Smooth muscle cell (in vitro differentiated cells): ENCODE results near the gene FANCE. TPM values are rescaled to one million over a fixed set of nuclear protein-coding genes. Genes with fewer than 3 reads are reported as not detected.
A peak's percentile ranks its signal among the peaks of the same experiment; 100 is the strongest.

ENCODE experiments used
- DNase-seq: peaks from one replicate; lab custom pipeline; 2025; ENCODE audit not compliant: unreplicated experiment; lab: John Stamatoyannopoulos, UW
- H2AFZ ChIP-seq: fragments of 200-600 bp; sonication (generic); 2 replicates; pipeline ENCODE4 v1.6.0; 2016; ENCODE audit warnings: antibody characterized with exemption, low read depth, mild to moderate bottlenecking
- H3F3A ChIP-seq: fragments of 200-600 bp; sonication (generic); 2 replicates; pipeline ENCODE4 v1.6.0; 2017; ENCODE audit warnings: antibody characterized with exemption, low read depth
- H3K27ac ChIP-seq: fragments of 200-600 bp; sonication (generic); 2 replicates; pipeline ENCODE4 v1.5.1; 2016; ENCODE audit warnings: low read depth, mild to moderate bottlenecking
- H3K27me3 ChIP-seq: fragments of 200-600 bp; sonication (generic); 2 replicates; pipeline ENCODE4 v1.6.1; 2016; ENCODE audit warnings: low read depth, mild to moderate bottlenecking
- H3K36me3 ChIP-seq: fragments of 200-600 bp; sonication (generic); 2 replicates; pipeline ENCODE4 v1.5.1; 2016; ENCODE audit warnings: low read depth
- H3K4me1 ChIP-seq: fragments of 200-600 bp; sonication (generic); 2 replicates; pipeline ENCODE4 v1.5.1; 2016; ENCODE audit warnings: low read depth
- H3K4me2 ChIP-seq: fragments of 200-600 bp; sonication (generic); 2 replicates; pipeline ENCODE4 v1.6.0; 2016; ENCODE audit warnings: mild to moderate bottlenecking
- H3K4me3 ChIP-seq: fragments of 200-600 bp; sonication (generic); 2 replicates; pipeline ENCODE4 v1.5.1; 2016; ENCODE audit warnings: mild to moderate bottlenecking
- H3K79me2 ChIP-seq: fragments of 200-600 bp; sonication (generic); 2 replicates; pipeline ENCODE4 v1.6.0; 2016; ENCODE audit warnings: low read depth, mild to moderate bottlenecking
- H3K9ac ChIP-seq: fragments of 200-600 bp; sonication (generic); 2 replicates; pipeline ENCODE4 v1.6.0; 2016; ENCODE audit warnings: low read depth
- H3K9me3 ChIP-seq: fragments of 200-600 bp; sonication (generic); replicated peaks from 2 replicates; pipeline ENCODE4 v1.5.1; 2016; ENCODE audit warnings: low read depth
- H4K20me1 ChIP-seq: fragments of 200-600 bp; sonication (generic); 2 replicates; pipeline ENCODE4 v1.6.0; 2016; ENCODE audit warnings: low read depth
- WGBS: methylation state at CpG from one replicate; pipeline ENCODE4 v1.1.7; 2016; ENCODE audit warnings: low lambda C conversion rate; 5-methylcytosine and 5-hydroxymethylcytosine counted together
- polyA plus RNA-seq: library from polyadenylated mRNA; unstranded; fragments of >200 nt; fragmentation: Nextera tagmentation; extraction: Ambion mirVana; gene quantifications from 2 replicates; pipeline ENCODE4 v1.2.1, GENCODE V29; 2016
- total RNA-seq: library from RNA; depleted of rRNA; stranded (reverse); fragments of >200 nt; gene quantifications from 2 replicates; pipeline ENCODE4 v1.2.3, GENCODE V29; 2014
- TF ChIP-seq, protein P1 (sequence below): fragments of 200-600 bp; sonication (generic); IDR thresholded peaks from 2 replicates; pipeline ENCODE4 v1.5.1; 2017; ENCODE audit warnings: borderline replicate concordance, mild to moderate bottlenecking, antibody characterized with exemption; ENCODE audit not compliant: insufficient read depth, poor library complexity, severe bottlenecking

FANCE gene
- total and polyA plus RNA-seq, 2 experiments from 2014 or later = 3.6 to 5.6 TPM

DNA sequence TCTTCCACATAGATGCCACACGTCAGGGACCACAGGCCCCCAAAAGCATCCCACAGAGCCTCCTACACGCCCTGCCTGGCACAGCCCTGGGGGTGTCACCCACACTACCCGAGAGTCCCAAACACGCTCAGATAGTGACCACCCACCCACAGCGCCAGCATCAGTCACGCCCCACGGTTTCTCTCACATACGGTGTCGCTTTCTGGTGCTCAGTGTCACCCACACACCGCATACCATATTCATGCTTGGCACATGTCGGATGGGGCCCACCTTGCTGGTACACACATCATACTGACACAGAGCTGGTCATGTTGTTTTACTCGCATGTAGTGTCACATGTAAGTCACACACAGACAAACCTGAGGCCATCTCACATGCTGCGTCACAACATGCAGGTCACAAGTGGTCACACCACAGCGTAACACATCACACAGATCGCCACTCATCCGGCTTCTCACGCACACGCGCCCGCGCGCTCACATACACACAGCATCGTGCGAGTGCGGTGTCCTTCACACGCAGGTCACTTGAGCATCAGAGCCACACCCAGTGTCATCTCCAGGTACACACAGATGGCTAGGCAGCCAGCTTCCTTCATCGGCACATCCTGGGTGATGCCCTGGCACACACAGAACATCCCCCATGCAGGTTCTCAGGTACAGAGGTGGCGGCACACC, 41.3 kb downstream of the FANCE start:
- Histone ChIP-seq H3K27me3 (no peaks in the 10 kb centered on the region), H3K4me3 (no peak overlapping the region), H3K4me1 (peaks cover 75% of the 10 kb centered on the region), H4K20me1 (peaks cover 73% of the 10 kb centered on the region), H3K79me2 (peaks cover 86% of the 10 kb centered on the region), H3K9ac (no peak overlapping the region), H3K4me2 (peak overlapping the region; percentile 99), H2AFZ (no peak overlapping the region), H3F3A (peaks cover 23% of the 10 kb centered on the region), H3K9me3 (no peaks in the 10 kb centered on the region), H3K36me3 (no peaks in the 10 kb centered on the region), H3K27ac (peak overlapping the region; percentile 94)
- TF ChIP-seq, protein P1, sequence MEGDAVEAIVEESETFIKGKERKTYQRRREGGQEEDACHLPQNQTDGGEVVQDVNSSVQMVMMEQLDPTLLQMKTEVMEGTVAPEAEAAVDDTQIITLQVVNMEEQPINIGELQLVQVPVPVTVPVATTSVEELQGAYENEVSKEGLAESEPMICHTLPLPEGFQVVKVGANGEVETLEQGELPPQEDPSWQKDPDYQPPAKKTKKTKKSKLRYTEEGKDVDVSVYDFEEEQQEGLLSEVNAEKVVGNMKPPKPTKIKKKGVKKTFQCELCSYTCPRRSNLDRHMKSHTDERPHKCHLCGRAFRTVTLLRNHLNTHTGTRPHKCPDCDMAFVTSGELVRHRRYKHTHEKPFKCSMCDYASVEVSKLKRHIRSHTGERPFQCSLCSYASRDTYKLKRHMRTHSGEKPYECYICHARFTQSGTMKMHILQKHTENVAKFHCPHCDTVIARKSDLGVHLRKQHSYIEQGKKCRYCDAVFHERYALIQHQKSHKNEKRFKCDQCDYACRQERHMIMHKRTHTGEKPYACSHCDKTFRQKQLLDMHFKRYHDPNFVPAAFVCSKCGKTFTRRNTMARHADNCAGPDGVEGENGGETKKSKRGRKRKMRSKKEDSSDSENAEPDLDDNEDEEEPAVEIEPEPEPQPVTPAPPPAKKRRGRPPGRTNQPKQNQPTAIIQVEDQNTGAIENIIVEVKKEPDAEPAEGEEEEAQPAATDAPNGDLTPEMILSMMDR = no peak
- 85% methylated on average over 28 of the region's 28 CpGs for WGBS
- DNase-seq = no peak

DNA sequence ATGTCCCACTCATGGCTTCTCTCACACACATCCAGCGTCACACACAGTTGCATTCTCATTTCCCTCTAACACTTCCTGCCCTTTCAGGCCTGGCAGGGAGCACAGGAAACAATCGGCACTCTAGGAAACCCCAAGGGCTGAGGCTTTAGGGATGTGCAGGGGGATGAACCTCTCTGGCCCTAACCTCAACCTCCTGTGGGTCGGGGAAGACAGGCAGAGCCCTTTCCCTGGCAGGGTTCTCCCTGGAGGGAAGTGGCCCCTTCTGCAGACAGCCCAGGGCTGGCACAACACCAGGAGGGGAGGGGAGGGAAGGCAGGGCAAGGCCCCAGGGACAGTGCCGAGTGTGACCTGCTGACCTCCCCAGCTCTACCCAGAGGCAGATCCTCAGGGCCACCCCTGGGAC, 42.0 kb downstream of the FANCE start:
- H4K20me1 ChIP-seq = peaks cover 68% of the 10 kb centered on the region
- peak overlapping the region; percentile 94 for H3K27ac ChIP-seq
- H3K9ac ChIP-seq = no peak overlapping the region
- 16% methylated on average over 4 of the region's 4 CpGs for WGBS
- H3K4me1 ChIP-seq = peaks cover 72% of the 10 kb centered on the region
- no peak for DNase-seq
- no peaks in the 10 kb centered on the region for H3K9me3 ChIP-seq
- peak overlapping the region; percentile 99 for H3K4me2 ChIP-seq
- peak overlapping the region; percentile 99 for H3K4me3 ChIP-seq
- TF ChIP-seq, protein P1 = no peak
- peaks cover 85% of the 10 kb centered on the region for H3K79me2 ChIP-seq
- no peaks in the 10 kb centered on the region for H3K36me3 ChIP-seq
- no peaks in the 10 kb centered on the region for H3K27me3 ChIP-seq
- H3F3A ChIP-seq = peaks cover 19% of the 10 kb centered on the region
- H2AFZ ChIP-seq = no peak overlapping the region

- Histone ChIP-seq H3K79me2 (peaks cover 72% of the 10 kb centered on the region), H3K4me3 (peak overlapping the region; percentile 99), H3F3A (peaks cover 20% of the 10 kb centered on the region), H3K9me3 (no peaks in the 10 kb centered on the region), H3K27ac (peak overlapping the region; percentile 94), H3K4me2 (peak overlapping the region; percentile 99), H4K20me1 (peaks cover 56% of the 10 kb centered on the region), H2AFZ (no peak overlapping the region), H3K27me3 (no peaks in the 10 kb centered on the region), H3K9ac (peak overlapping the region; percentile 95), H3K36me3 (no peaks in the 10 kb centered on the region), H3K4me1 (peaks cover 59% of the 10 kb centered on the region)
- WGBS = 29% methylated on average over 9 of the region's 9 CpGs
- TF ChIP-seq, protein P1 = no peak
- no peak for DNase-seq
These were observed 43.3 kb downstream of the FANCE start for GRCh38 chr6:35495258-35496035.
